ENCODE measurements around the gene RPIA.

DNA sequence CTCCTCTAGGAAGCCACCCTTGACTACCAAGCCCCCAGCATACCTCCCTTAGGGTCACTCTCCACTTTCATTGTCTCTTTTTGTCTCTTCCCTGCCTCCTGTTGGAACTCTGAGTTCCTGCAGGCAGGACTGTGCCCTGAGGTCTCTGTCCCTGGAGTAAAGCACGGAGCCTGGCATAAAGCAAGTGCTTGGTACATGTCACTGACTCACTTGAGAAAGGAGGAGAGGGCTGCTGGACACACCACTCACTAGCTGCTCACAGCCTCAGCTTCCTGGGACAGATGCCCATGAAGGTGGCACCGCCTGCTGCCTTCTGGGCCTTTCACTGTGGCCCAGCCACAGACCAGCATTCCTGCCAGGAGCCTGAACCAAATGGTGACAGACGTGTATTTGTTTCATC lies 64.4 kb downstream of the RPIA start:
- no peak for TF ChIP-seq POLR2A (IDR thresholded peaks at IDR 0.05; ENCODE audit: low read depth, low read length)
- TF ChIP-seq POLR2AphosphoS5 (IDR thresholded peaks at IDR 0.05; ENCODE audit: low read depth, low read length), result no peak
- no peak for TF ChIP-seq TAF1 (IDR thresholded peaks at IDR 0.05; ENCODE audit: low read depth, low read length)
- TF ChIP-seq POU2F2 (IDR thresholded peaks at IDR 0.05; ENCODE audit: low read depth, low read length), result no peak

Data from GM12891 (cell line).